ENCODE results near the gene LACC1.

The LACC1 gene

GRCh38 chr13:43881580-43881979 is 1.9 kb downstream of the LACC1 start:
- peaks cover 25% of the 10 kb centered on the region for H3K4me1 ChIP-seq (ENCODE audit: low read depth, poor library complexity, severe bottlenecking)
- no peak for TF ChIP-seq CTCF (conservative IDR thresholded peaks at IDR 0.05; ENCODE audit: low read depth, low read length)
- no peak overlapping the region for H2AFZ ChIP-seq (ENCODE audit: low read depth)
- H3K27ac ChIP-seq, result no peak overlapping the region
- no peak overlapping the region for H3K9ac ChIP-seq
- H4K20me1 ChIP-seq (ENCODE audit: insufficient read depth), result no peaks in the 10 kb centered on the region
- no peak overlapping the region for H3K4me2 ChIP-seq
- no peaks in the 10 kb centered on the region for H3K79me2 ChIP-seq (ENCODE audit: insufficient read depth, low read depth)
- H3K4me3 ChIP-seq (IDR thresholded peaks at IDR 0.05; ENCODE audit: insufficient read depth, low read depth, low read length), result no peak overlapping the region
- no peaks in the 10 kb centered on the region for H3K36me3 ChIP-seq (ENCODE audit: insufficient read depth)
- no peaks in the 10 kb centered on the region for H3K27me3 ChIP-seq (ENCODE audit: insufficient read depth, low read depth)

GRCh38 chr13:43883631-43884030 is 3.9 kb downstream of the LACC1 start:
- Histone ChIP-seq H3K27me3 (ENCODE audit: insufficient read depth, low read depth) (no peaks in the 10 kb centered on the region), H3K36me3 (ENCODE audit: insufficient read depth) (no peaks in the 10 kb centered on the region), H4K20me1 (ENCODE audit: insufficient read depth) (no peaks in the 10 kb centered on the region), H3K4me3 (IDR thresholded peaks at IDR 0.05; ENCODE audit: insufficient read depth, low read depth, low read length) (no peak overlapping the region), H3K79me2 (ENCODE audit: insufficient read depth, low read depth) (no peaks in the 10 kb centered on the region), H3K4me2 (no peak overlapping the region), H3K27ac (no peak overlapping the region), H2AFZ (ENCODE audit: low read depth) (no peak overlapping the region), H3K9ac (no peak overlapping the region), H3K4me1 (ENCODE audit: low read depth, poor library complexity, severe bottlenecking) (peaks cover 10% of the 10 kb centered on the region)
- no peak for TF ChIP-seq CTCF (conservative IDR thresholded peaks at IDR 0.05; ENCODE audit: low read depth, low read length)

GRCh38 chr13:43884222-43884621 is 4.5 kb downstream of the LACC1 start:
- Histone ChIP-seq H3K27ac (no peak overlapping the region), H3K4me2 (no peak overlapping the region), H3K9ac (no peak overlapping the region), H2AFZ (ENCODE audit: low read depth) (no peak overlapping the region), H3K4me1 (ENCODE audit: low read depth, poor library complexity, severe bottlenecking) (peaks cover 10% of the 10 kb centered on the region), H4K20me1 (ENCODE audit: insufficient read depth) (no peaks in the 10 kb centered on the region), H3K4me3 (IDR thresholded peaks at IDR 0.05; ENCODE audit: insufficient read depth, low read depth, low read length) (no peak overlapping the region), H3K79me2 (ENCODE audit: insufficient read depth, low read depth) (no peaks in the 10 kb centered on the region), H3K36me3 (ENCODE audit: insufficient read depth) (no peaks in the 10 kb centered on the region), H3K27me3 (ENCODE audit: insufficient read depth, low read depth) (no peaks in the 10 kb centered on the region)
- TF ChIP-seq CTCF (conservative IDR thresholded peaks at IDR 0.05; ENCODE audit: low read depth, low read length), result no peak

- H4K20me1 ChIP-seq (ENCODE audit: insufficient read depth), result no peaks in the 10 kb centered on the region
- H3K4me2 ChIP-seq, result no peak overlapping the region
- no peak overlapping the region for H3K27ac ChIP-seq
- no peaks in the 10 kb centered on the region for H3K79me2 ChIP-seq (ENCODE audit: insufficient read depth, low read depth)
- no peaks in the 10 kb centered on the region for H3K36me3 ChIP-seq (ENCODE audit: insufficient read depth)
- peaks cover 7% of the 10 kb centered on the region for H3K4me1 ChIP-seq (ENCODE audit: low read depth, poor library complexity, severe bottlenecking)
- no peak overlapping the region for H3K4me3 ChIP-seq (IDR thresholded peaks at IDR 0.05; ENCODE audit: insufficient read depth, low read depth, low read length)
- no peak overlapping the region for H2AFZ ChIP-seq (ENCODE audit: low read depth)
- H3K9ac ChIP-seq, result no peak overlapping the region
- peak; percentile 29; the same call in 1 of the 2 replicates for TF ChIP-seq CTCF (conservative IDR thresholded peaks at IDR 0.05; ENCODE audit: low read depth, low read length)
- no peaks in the 10 kb centered on the region for H3K27me3 ChIP-seq (ENCODE audit: insufficient read depth, low read depth)
These were observed 14.7 kb downstream of the LACC1 start for GRCh38 chr13:43894438-43894837.

Measured in KMS-11 (cell line).